NCI-H446 (cell line): ENCODE results near the gene STXBP1.
"Not testable (repeated sequence)": the region's sequence is repeated elsewhere in the genome, so short reads cannot be mapped to it uniquely, and the experiment has no call there.

Experiments
- DNase-seq, 2 experiments: peaks; one replicate each; lab custom pipeline; 2025; lab: John Stamatoyannopoulos, UW

STXBP1 gene

GRCh38 chr9:127614961-127615360, 2.9 kb downstream of the STXBP1 start:
- DNase-seq = no peak

GRCh38 chr9:127621339-127621970, 9.4 kb downstream of the STXBP1 start:
- DNase-seq = not testable (repeated sequence)

GRCh38 chr9:127626752-127627493, 14.8 kb downstream of the STXBP1 start:
- no peak for DNase-seq

GRCh38 chr9:127627494-127627855, 15.4 kb downstream of the STXBP1 start:
- no peak for DNase-seq

GRCh38 chr9:127628758-127629467, 16.8 kb downstream of the STXBP1 start:
- DNase-seq = peak in 1 of 2 experiments; percentile 10

- no peak for DNase-seq
These were observed 17.5 kb downstream of the STXBP1 start for GRCh38 chr9:127629468-127630081.

- DNase-seq = no peak
These were observed 21.3 kb downstream of the STXBP1 start for GRCh38 chr9:127633216-127633862.

GRCh38 chr9:127634021-127634420, 21.9 kb downstream of the STXBP1 start:
- DNase-seq = no peak

- no peak for DNase-seq
These were observed 22.6 kb downstream of the STXBP1 start for GRCh38 chr9:127634698-127635097.

GRCh38 chr9:127635201-127635735, 23.2 kb downstream of the STXBP1 start:
- no peak for DNase-seq

- peak in 1 of 2 experiments; percentile 21 for DNase-seq
These were observed 25.3 kb downstream of the STXBP1 start for GRCh38 chr9:127637322-127637847.

GRCh38 chr9:127640908-127641545, 28.9 kb downstream of the STXBP1 start:
- DNase-seq = no peak

GRCh38 chr9:127642082-127642740, 30.1 kb downstream of the STXBP1 start:
- no peak for DNase-seq

- no peak for DNase-seq
These were observed 32.2 kb downstream of the STXBP1 start for GRCh38 chr9:127644146-127644827.

- no peak for DNase-seq
These were observed 32.9 kb downstream of the STXBP1 start for GRCh38 chr9:127644943-127645342.

GRCh38 chr9:127647451-127647850, 35.4 kb downstream of the STXBP1 start:
- no peak for DNase-seq

GRCh38 chr9:127650518-127650917, 38.4 kb downstream of the STXBP1 start:
- no peak for DNase-seq

- DNase-seq = no peak
These were observed 39.9 kb downstream of the STXBP1 start for GRCh38 chr9:127651697-127652610.

GRCh38 chr9:127652733-127653132, 40.7 kb downstream of the STXBP1 start:
- no peak for DNase-seq
